Medulla oblongata (tissue), 1 donor: ENCODE data around the gene CRTAC1.

Source experiments
- DNase-seq: peaks from one replicate; pipeline ENCODE4 v3.0.0-alpha.2; 2015; ENCODE audit errors: extremely low spot score

CRTAC1 gene

GRCh38 chr10:98029149-98030092 lies 1.0 kb downstream of the CRTAC1 start:
- peak; percentile 9 for DNase-seq

GRCh38 chr10:98028168-98028770 lies 2.2 kb downstream of the CRTAC1 start:
- DNase-seq = peak; percentile 78

- DNase-seq = no peak
Measured at GRCh38 chr10:98023024-98023423, 7.4 kb downstream of the CRTAC1 start.

GRCh38 chr10:98020784-98021183 lies 9.6 kb downstream of the CRTAC1 start:
- no peak for DNase-seq

GRCh38 chr10:98020254-98020653 lies 10.2 kb downstream of the CRTAC1 start:
- DNase-seq = no peak

- no peak for DNase-seq
Measured at GRCh38 chr10:98019784-98020183, 10.6 kb downstream of the CRTAC1 start.

- no peak for DNase-seq
Measured at GRCh38 chr10:98016772-98017475, 13.5 kb downstream of the CRTAC1 start.

- no peak for DNase-seq
Measured at GRCh38 chr10:98013776-98014175, 16.6 kb downstream of the CRTAC1 start.

GRCh38 chr10:98013122-98013521 lies 17.3 kb downstream of the CRTAC1 start:
- DNase-seq = no peak

- no peak for DNase-seq
Measured at GRCh38 chr10:98012644-98013043, 17.8 kb downstream of the CRTAC1 start.

GRCh38 chr10:98010939-98011685 lies 19.3 kb downstream of the CRTAC1 start:
- no peak for DNase-seq

GRCh38 chr10:98006266-98006665 lies 24.2 kb downstream of the CRTAC1 start:
- peak; percentile 21 for DNase-seq

- DNase-seq = no peak
Measured at GRCh38 chr10:98001736-98002135, 28.7 kb downstream of the CRTAC1 start.

GRCh38 chr10:98000346-98000745 lies 30.1 kb downstream of the CRTAC1 start:
- DNase-seq = no peak

- no peak for DNase-seq
Measured at GRCh38 chr10:97999923-98000248, 30.5 kb downstream of the CRTAC1 start.

- no peak for DNase-seq
Measured at GRCh38 chr10:97999066-97999922, 31.1 kb downstream of the CRTAC1 start.

GRCh38 chr10:97991871-97992270 lies 38.5 kb downstream of the CRTAC1 start:
- DNase-seq = no peak

GRCh38 chr10:97981816-97982215 lies 48.6 kb downstream of the CRTAC1 start:
- DNase-seq = no peak

- peak; percentile 79 for DNase-seq
Measured at GRCh38 chr10:97977673-97978072, 52.7 kb downstream of the CRTAC1 start.

- DNase-seq = no peak
Measured at GRCh38 chr10:97975598-97975997, 54.8 kb downstream of the CRTAC1 start.
